Measurements from ENCODE around the gene TMEM270.
"Not testable (repeated sequence)": the region's sequence is repeated elsewhere in the genome, so short reads cannot be mapped to it uniquely, and the experiment has no call there.

TMEM270 gene

GRCh38 chr7:73860859-73861258 is at the start of gene TMEM270:
Gene TMEM270, plus strand, starts transcription at chr7:73861159. Its CDS starts 36 bp downstream, at chr7:73861195.
- no peak for FAIRE-seq

- FAIRE-seq, result no peak
These were observed 49.2 kb upstream of the TMEM270 start for GRCh38 chr7:73811760-73812168.

- no peak for FAIRE-seq
These were observed 48.0 kb upstream of the TMEM270 start for GRCh38 chr7:73812996-73813395.

- FAIRE-seq, result no peak
These were observed 45.5 kb upstream of the TMEM270 start for GRCh38 chr7:73815436-73815835.

GRCh38 chr7:73817121-73817520 is 43.8 kb upstream of the TMEM270 start:
- FAIRE-seq, result no peak

- no peak for FAIRE-seq
These were observed 40.9 kb upstream of the TMEM270 start for GRCh38 chr7:73820013-73820412.

GRCh38 chr7:73821597-73822285 is 39.2 kb upstream of the TMEM270 start:
- FAIRE-seq, result not testable (repeated sequence)

GRCh38 chr7:73822319-73823173 is 38.4 kb upstream of the TMEM270 start:
- peak; percentile 92 for FAIRE-seq

- no peak for FAIRE-seq
These were observed 37.7 kb upstream of the TMEM270 start for GRCh38 chr7:73823257-73823656.

GRCh38 chr7:73823873-73824592 is 36.9 kb upstream of the TMEM270 start:
- FAIRE-seq, result no peak

- no peak for FAIRE-seq
These were observed 36.0 kb upstream of the TMEM270 start for GRCh38 chr7:73824986-73825385.

GRCh38 chr7:73827567-73828106 is 33.3 kb upstream of the TMEM270 start:
- no peak for FAIRE-seq

- no peak for FAIRE-seq
These were observed 32.7 kb upstream of the TMEM270 start for GRCh38 chr7:73828107-73828803.

- no peak for FAIRE-seq
These were observed 32.0 kb upstream of the TMEM270 start for GRCh38 chr7:73828972-73829371.

- no peak for FAIRE-seq
These were observed 31.5 kb upstream of the TMEM270 start for GRCh38 chr7:73829505-73829904.

GRCh38 chr7:73829921-73830680 is 30.9 kb upstream of the TMEM270 start:
- no peak for FAIRE-seq

GRCh38 chr7:73830681-73831583 is 30.0 kb upstream of the TMEM270 start, which contains the start of gene CLDN4:
Gene CLDN4, plus strand, starts transcription at chr7:73830996. Its CDS starts 206 bp downstream, at chr7:73831202.
- FAIRE-seq, result no peak

- FAIRE-seq, result no peak
These were observed 29.4 kb upstream of the TMEM270 start for GRCh38 chr7:73831584-73831833.

- FAIRE-seq, result no peak
These were observed 28.9 kb upstream of the TMEM270 start for GRCh38 chr7:73831834-73832651.

- FAIRE-seq, result no peak
These were observed 28.2 kb upstream of the TMEM270 start for GRCh38 chr7:73832806-73833205.
